Stomach (tissue), 4 donors: ENCODE results near the gene SPINT2.

Source experiments
- CTCF ChIP-seq, 7 experiments: fragments of 450-650 bp in 4 of 7; fragments of 200-600 bp in 3 of 7; sonication (generic) in 3 of 7; IDR thresholded peaks; one replicate each; pipeline ENCODE4 v1.5.1; 2016 to 2019; ENCODE audit warnings: antibody characterized with exemption in 7 of 7, control low read depth in 2 of 7, mild to moderate bottlenecking in 1 of 7
- EP300 ChIP-seq: sonication (generic); formaldehyde crosslinking; IDR thresholded peaks from one replicate; pipeline ENCODE4 v1.6.1; 2017; ENCODE audit warnings: antibody characterized with exemption

- TF ChIP-seq EP300 (no peak), CTCF (IDR thresholded peaks at IDR 0.05) (no peak)
Measured at GRCh38 chr19:38306236-38306635, 41.9 kb downstream of the SPINT2 start.
